GM19467 (cell line): ENCODE measurements around the gene TACO1.

Experiments used
- ATAC-seq: cut with Tn5 transposase; IDR thresholded peaks from one replicate; pipeline ENCODE4 v1.9.1; 2021; ENCODE audit warnings: mild to moderate bottlenecking, moderate library complexity; ENCODE audit not compliant: unreplicated experiment

The TACO1 gene

GRCh38 chr17:63600569-63601438 is at the start of gene TACO1:
Gene TACO1 (plus strand): TSS chr17:63600895. CDS start chr17:63601084, 189 bp downstream.
- peak; percentile 76 for ATAC-seq

GRCh38 chr17:63552211-63552610 is 48.5 kb upstream of the TACO1 start:
- ATAC-seq: no peak

- ATAC-seq: no peak
These were observed 45.1 kb upstream of the TACO1 start for GRCh38 chr17:63555500-63556156.

- ATAC-seq: no peak
These were observed 43.3 kb upstream of the TACO1 start for GRCh38 chr17:63557416-63557815.

- ATAC-seq: no peak
These were observed 42.3 kb upstream of the TACO1 start for GRCh38 chr17:63558441-63558840.

- ATAC-seq: no peak
These were observed 38.9 kb upstream of the TACO1 start for GRCh38 chr17:63561819-63562218.

GRCh38 chr17:63563339-63563738 is 37.4 kb upstream of the TACO1 start:
- no peak for ATAC-seq

- no peak for ATAC-seq
These were observed 36.1 kb upstream of the TACO1 start for GRCh38 chr17:63564562-63564961.

- ATAC-seq: no peak
These were observed 33.5 kb upstream of the TACO1 start for GRCh38 chr17:63567229-63567628.

- ATAC-seq: no peak
These were observed 32.1 kb upstream of the TACO1 start for GRCh38 chr17:63568563-63568962.

GRCh38 chr17:63571632-63572310 is 28.9 kb upstream of the TACO1 start:
- no peak for ATAC-seq

GRCh38 chr17:63573634-63574033 is 27.1 kb upstream of the TACO1 start:
- no peak for ATAC-seq

- ATAC-seq: no peak
These were observed 22.5 kb upstream of the TACO1 start for GRCh38 chr17:63578027-63578768.

- no peak for ATAC-seq
These were observed 22.0 kb upstream of the TACO1 start for GRCh38 chr17:63578769-63579111.

GRCh38 chr17:63579633-63580032 is 21.1 kb upstream of the TACO1 start:
- ATAC-seq: no peak

- ATAC-seq: no peak
These were observed 12.9 kb upstream of the TACO1 start for GRCh38 chr17:63587770-63588169.

GRCh38 chr17:63588797-63589196 is 11.9 kb upstream of the TACO1 start:
- ATAC-seq: no peak

GRCh38 chr17:63589646-63590045 is 11.0 kb upstream of the TACO1 start:
- ATAC-seq: no peak

GRCh38 chr17:63592797-63593196 is 7.9 kb upstream of the TACO1 start:
- no peak for ATAC-seq

GRCh38 chr17:63595132-63595531 is 5.6 kb upstream of the TACO1 start:
- ATAC-seq: no peak
